Hepatocyte (in vitro differentiated cells): ENCODE measurements around the gene TMEM8B.

ENCODE experiments used
- EZH2 ChIP-seq: fragments of 200-600 bp; sonication (generic); IDR thresholded peaks from 2 replicates; pipeline ENCODE4 v1.6.1; 2016; ENCODE audit warnings: antibody characterized with exemption, mild to moderate bottlenecking, borderline replicate concordance
- EZH2phosphoT487 ChIP-seq: fragments of 200-600 bp; sonication (generic); IDR thresholded peaks from one replicate; pipeline ENCODE4 v1.6.1; 2018; ENCODE audit warnings: antibody characterized with exemption, mild to moderate bottlenecking, low read depth, moderate library complexity; ENCODE audit not compliant: unreplicated experiment, severe bottlenecking
- TF ChIP-seq, protein P1 (sequence below): fragments of 200-600 bp; sonication (generic); IDR thresholded peaks from 2 replicates; pipeline ENCODE4 v1.5.1; 2016; ENCODE audit warnings: antibody characterized with exemption, mild to moderate bottlenecking; ENCODE audit not compliant: poor library complexity

DNA sequence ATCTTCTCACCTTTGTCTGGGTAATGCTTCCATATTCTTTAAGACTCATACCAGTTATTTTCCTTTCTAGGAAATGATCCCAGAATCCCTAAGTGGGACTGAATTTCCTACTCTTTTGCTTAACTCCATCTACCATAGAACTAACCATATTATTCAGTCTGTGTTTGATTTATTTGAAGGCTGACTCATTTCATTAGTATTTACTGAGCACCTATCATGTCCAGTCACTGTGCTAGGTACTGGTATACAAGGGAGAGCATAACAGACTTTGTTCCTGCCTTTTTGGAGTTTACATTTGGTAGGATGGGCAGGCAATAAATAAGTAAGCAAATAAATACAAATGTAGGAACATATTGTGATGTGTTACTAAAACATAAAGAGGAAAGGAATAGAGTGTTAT, 33.3 kb upstream of the TMEM8B start:
- TF ChIP-seq, protein P1, sequence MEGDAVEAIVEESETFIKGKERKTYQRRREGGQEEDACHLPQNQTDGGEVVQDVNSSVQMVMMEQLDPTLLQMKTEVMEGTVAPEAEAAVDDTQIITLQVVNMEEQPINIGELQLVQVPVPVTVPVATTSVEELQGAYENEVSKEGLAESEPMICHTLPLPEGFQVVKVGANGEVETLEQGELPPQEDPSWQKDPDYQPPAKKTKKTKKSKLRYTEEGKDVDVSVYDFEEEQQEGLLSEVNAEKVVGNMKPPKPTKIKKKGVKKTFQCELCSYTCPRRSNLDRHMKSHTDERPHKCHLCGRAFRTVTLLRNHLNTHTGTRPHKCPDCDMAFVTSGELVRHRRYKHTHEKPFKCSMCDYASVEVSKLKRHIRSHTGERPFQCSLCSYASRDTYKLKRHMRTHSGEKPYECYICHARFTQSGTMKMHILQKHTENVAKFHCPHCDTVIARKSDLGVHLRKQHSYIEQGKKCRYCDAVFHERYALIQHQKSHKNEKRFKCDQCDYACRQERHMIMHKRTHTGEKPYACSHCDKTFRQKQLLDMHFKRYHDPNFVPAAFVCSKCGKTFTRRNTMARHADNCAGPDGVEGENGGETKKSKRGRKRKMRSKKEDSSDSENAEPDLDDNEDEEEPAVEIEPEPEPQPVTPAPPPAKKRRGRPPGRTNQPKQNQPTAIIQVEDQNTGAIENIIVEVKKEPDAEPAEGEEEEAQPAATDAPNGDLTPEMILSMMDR: no peak
- no peak for TF ChIP-seq EZH2
- TF ChIP-seq EZH2phosphoT487: no peak
